Measurements from ENCODE around the gene GALC. TPM values are rescaled to one million over a fixed set of nuclear protein-coding genes. Genes with fewer than 3 reads are reported as not detected.

GALC gene
- total RNA-seq, 1 donor from 2014 or later, result 30.1 TPM

DNA sequence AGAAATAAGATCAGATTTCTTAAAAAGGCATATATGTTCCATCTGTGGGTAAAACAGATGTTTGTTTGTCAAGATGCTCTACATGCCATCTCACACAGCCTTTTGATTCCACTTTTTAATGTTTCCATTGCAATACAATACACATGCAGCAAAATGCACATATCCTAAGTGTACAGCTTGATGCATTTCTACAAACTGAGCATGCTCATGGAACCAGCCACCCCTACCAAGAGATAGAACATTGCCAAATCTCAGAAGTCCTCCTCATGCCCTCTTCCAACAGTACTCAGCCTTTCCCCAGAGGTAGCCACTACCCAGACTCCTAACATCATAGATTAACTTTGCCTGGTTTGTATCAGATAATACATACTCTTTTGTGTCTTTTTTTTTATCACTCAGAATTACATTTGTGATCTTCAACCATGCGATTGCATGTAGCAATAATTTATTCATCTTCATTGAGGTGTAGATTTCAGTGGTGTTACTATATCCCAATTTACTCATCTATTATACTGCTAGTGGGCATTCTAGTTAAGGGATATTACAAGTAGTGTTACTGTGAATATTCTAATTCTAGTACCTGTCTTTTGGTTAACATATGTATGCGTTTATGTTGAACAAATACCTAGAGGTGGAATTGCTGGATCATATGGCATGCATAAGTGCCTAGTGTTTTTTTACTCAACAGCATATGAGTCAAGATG is 15.2 kb upstream of the GALC start:
- no peak for DNase-seq (ENCODE audit: extremely low read depth, low read depth, low spot score)

DNA sequence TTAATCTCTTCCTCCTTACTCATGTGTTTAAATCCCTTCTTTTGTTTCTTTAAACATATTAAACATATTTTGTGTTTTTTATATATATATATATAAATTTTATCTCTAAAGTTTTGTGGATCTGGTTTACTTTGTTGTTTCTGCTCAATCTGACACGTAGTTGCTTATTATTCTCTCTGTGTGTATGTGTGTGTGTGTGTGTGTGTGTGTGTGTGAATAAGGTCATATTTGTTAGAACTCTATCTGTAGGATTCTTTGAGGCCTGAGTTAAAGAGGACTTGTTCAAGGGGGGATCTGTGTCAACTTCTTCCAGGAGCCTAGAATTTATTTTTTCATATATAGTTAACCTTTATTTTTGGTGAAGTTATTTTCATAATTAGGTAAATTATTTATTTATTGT is 14.6 kb upstream of the GALC start:
- no peak for DNase-seq (ENCODE audit: extremely low read depth, low read depth, low spot score)

DNA sequence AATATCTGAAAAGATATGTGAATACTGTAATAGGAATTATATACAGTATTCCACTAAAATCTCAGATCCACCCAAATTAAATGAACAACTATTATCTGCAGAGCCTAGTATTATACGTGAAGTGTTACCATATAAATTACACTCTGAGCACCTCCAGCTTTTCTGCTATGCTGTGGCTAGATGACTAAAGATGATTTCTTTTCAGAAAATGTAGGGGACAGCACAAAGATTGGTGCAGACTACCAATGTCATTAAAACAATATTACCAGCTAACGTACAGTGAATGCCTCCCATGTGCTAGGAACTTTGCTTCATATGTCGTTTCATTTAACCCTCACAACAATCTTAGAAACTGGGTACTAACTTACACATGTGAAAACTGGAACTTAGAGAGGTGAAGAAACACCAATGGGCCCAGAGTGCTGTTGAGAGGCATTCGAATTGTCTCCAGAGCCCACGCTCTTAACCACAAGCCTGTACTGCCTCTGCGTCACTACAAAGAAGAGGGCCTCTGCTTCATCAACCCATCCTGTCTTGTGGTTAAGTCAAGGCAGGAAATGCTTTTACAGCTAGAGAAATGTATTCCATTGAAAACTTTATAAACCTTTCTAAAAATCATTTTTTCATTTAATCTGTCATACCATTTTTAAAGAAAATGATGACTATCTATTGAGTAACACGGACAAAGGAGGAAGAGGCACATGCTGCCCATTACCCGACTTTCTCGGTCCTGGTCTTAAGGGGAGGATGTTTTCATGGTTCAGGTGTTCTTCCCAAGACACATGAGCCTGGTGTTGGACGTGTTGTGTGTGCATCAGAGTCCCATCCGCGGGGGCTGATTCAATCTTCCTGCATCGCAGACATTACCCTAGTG is 13.2 kb upstream of the GALC start:
- no peak for DNase-seq (ENCODE audit: extremely low read depth, low read depth, low spot score)

DNA sequence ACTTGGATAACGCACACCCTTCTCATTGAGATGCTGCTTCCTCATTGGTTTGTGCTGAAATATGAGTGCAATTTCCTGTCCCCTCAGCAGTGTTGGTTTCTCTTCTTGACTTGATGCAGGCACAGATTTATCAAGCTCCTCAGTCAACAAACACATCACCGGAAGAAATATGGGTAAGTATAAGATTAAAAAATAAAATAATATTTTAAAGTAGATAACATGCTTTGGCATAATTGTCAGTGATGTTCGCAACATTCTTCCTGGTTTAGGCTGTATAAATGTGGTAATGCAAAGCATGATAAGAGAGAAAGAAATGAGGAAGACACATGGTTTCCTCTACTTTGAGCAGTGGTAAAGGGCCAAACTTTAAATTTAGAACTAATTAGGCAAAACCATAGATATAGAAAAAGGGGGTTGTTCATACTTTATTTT is 12.1 kb upstream of the GALC start, which contains the start of gene GPR65:
Gene GPR65, plus strand, starts transcription at position 86 of the 432 bp plus-strand sequence. CDS start 5,713 bp downstream, outside the sequence.
- no peak for DNase-seq (ENCODE audit: extremely low read depth, low read depth, low spot score)

DNA sequence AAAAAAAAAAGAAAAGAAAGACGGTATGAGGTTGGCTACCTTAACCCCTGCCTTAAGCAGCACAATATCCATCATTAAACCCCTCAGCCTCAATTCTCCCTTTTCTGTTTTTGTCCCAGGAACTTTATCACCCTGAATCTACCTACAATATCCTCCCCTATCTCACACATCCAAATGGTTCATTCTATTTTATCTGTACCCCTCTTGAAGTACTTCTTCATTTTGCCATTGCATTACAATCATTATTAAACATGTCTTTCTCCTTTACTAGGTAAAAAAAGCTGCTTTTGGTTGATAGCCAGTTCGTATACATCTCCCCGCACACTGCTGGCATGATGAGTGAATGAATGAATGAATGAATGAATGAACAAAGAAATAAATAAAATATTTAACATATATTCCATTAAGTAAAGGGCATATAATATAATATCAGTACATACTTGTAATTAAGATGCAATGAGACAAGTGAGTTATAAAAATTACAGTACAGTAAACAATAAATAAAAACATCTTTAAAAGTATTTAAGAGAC is 11.6 kb upstream of the GALC start:
- no peak for DNase-seq (ENCODE audit: extremely low read depth, low read depth, low spot score)

DNA sequence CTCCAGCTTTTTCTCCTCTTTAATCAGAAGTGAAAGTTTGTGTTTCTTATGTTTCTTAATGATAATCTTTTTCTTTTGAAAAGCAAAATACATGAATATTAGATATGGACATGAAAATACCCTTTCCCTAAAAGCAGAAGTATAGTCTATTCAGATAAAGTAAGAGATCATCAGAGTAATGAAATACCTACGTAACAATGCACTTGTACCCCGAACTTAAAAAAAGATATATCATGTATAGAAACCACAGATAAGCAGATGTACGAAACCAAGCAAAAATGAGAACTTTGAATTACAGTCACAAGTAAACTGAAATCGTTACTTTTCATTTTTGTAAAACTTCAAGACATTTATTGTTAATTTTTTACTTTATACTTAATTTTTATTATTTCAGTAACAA is 10.4 kb upstream of the GALC start:
- no peak for DNase-seq (ENCODE audit: extremely low read depth, low read depth, low spot score)

DNA sequence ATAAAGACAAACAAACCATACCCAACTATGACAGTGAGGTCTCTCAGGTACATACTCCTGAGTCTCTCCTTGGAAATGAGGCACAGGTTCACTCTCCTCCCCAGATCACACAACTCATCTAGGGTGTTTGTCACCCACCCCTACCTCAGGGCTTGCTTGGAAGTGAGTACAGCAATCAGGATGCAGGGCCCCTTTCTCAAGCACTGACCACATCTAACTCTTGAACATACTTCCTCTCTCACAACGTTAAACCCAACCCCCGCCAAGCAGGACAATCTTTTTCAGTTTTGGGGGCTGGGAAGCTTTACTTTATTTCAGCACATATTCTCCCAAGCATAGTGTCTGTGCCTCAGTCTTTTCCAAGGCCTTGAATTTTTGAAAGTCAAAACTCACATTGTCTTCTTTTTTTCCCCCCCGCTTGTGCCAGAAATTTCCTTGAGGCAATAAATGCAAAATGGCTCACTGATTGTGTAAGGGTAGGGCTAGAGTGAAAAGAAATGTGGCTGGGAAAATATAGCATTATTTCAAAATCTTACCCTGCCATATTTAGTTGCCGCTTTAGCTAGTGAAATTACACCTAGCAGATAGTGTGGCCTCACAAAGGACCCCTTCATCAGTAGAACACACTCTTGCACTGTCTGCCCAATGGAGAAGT is 9.6 kb upstream of the GALC start:
- DNase-seq (ENCODE audit: extremely low read depth, low read depth, low spot score), result no peak

DNA sequence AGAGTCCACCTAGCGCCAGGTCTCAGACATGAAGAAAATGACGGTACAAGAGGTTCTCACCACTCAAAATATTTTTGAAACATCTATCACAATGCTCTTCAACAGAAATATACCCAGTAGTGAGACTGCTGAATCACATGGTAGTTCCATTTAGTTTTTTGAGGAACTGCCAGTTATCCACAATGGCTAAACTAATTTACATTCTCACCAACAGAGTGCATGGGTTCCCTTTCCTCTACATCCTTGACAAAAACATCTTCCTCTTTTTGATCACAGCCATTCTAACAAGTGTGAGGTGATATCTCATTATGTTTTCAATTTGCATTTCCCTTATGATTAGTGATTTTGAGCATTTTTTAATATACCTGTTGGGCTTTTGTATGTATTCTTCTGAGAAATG is 6.3 kb upstream of the GALC start:
- no peak for DNase-seq (ENCODE audit: extremely low read depth, low read depth, low spot score)

DNA sequence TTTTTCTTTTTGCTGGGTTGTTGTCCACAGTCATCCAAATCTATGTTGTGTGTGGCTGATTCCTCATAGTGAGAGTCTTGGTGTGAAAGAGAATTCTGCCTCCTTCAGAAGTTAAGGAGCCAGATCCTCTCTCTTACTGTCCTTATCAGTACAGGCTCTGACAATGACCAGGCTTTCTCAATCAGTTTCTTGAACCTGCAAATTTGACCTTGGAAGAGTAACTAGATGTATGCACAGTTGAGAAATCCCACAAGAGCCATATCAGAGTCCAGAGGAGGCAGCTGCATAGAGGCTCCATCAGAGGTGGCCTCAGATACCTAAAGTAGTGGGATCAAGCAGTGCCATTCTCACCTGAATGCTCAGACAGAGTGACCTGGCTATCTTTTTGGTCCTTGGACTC is 5.5 kb upstream of the GALC start:
- DNase-seq (ENCODE audit: extremely low read depth, low read depth, low spot score), result no peak

DNA sequence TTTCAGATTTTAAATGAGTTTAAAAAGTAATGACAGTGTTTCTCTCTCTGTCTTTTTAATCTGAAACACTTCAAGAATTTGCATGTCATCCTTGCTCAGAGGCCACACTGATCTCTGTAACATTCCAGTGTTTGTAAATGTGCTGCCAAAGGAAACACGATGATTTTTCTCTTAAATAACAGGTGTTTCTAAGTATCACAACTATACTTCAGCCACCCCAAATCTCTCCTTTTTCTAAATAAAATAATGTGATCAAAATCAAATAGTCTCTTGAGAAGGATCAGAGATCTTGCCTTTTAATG is 3.3 kb upstream of the GALC start:
- DNase-seq (ENCODE audit: extremely low read depth, low read depth, low spot score), result no peak

DNA sequence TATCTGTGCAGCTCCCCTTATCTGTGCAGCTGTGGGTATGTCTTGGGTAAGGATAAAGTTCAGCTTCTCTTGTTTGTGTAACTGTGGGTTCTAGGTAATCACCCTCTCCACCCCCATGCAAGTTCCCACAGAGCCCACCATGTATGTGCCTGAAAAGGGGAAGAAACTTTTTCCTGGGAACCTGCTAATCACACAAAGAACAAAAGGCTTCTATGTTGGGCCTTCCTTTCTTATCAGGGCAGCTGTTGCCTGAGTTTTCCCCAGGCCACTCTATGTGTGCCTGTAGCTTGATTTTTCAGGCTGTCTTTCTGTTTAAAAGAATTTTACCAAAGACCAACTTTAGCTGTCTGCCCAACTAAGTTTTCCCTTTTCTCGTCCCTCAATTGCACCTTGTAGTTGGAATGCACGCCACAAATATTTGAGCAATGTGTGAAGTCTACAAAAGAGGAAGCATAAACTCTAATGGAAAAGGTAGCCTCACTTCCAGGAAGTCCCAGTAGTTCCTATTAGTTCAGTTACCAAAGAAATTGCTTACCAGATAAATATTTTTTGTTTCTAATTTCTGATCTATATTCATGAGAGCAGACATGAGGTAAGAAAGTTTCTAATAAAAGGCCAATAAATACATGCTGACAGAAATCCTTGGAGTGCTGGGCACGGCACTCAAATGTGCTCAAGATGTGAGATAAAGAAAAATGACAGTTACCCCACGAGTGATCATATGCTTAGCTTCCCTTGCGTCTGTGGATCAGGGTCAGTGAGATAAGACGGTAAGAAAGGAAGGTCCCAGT is 2.7 kb upstream of the GALC start:
- DNase-seq (ENCODE audit: extremely low read depth, low read depth, low spot score), result no peak

DNA sequence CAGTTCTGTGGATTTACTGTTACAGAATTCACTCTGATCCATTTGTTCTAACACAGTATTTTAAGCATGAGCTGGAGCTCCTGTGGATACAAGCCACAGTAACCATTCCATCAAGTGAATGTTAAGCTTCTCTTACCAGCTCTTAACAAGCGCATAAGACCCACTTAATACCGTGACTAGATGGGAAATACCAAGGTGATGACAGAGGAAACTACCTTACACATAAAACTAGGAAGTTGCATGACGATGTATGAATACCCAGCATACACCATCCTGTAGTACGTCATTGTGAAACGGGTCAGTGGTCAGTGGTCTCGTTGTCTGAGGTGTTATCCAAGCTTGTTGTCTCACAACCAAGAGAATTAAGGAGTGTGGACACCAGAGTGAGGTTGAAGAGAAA is 2.0 kb upstream of the GALC start:
- no peak for DNase-seq (ENCODE audit: extremely low read depth, low read depth, low spot score)

DNA sequence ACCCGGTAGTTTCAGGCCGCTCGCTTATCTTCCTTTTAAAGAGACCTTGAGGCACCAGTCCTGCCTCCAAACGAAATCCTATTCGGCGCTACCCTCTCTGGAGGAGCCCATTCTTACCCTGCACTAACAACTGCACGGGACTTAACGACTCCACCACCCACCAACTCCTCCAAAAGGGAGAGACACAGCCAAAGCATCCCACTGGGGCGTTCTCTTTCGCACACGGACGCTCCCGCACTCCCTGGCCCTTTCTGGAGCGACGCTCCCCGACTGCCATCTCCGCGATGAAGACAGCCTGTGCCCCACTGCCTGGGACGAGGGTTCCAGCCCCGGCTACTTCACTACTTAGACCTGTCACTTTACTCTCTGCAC is 650 bp downstream of the GALC start:
- no peak for DNase-seq (ENCODE audit: extremely low read depth, low read depth, low spot score)

DNA sequence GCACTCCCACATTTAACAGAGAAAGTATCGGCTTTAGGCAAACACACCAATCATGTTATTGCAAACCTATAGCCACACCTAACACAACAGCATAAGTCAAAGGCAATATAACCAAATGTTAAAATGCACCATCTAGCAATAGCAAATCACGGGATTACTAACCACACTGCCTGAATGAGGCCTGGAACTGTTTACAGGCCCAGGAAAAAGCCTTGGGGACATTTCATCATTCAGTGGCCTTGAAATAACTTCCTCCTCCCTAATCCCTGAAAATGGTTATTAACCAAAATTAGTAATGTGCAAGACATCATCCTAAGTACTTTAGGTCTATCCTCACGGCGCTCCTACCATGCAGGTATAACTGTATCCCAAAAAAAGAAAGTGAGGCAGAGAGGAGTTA is 2.3 kb downstream of the GALC start:
- no peak for DNase-seq (ENCODE audit: extremely low read depth, low read depth, low spot score)

DNA sequence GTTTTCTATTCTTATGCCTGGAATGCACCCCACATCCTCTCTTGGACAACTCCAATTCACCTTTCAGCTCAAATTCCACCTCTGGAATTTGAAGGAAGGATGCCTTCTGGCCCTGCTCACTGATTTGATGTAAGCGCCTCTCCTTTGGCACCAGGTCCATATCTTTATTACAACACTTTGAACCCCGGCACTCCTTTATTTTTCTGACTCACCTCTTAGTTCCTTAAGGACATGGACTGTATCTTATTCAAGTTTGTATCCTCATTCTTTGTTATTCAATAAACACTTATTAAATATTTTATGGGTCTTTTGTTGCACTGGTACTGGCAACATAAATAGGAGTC is 3.1 kb downstream of the GALC start:
- no peak for DNase-seq (ENCODE audit: extremely low read depth, low read depth, low spot score)

DNA sequence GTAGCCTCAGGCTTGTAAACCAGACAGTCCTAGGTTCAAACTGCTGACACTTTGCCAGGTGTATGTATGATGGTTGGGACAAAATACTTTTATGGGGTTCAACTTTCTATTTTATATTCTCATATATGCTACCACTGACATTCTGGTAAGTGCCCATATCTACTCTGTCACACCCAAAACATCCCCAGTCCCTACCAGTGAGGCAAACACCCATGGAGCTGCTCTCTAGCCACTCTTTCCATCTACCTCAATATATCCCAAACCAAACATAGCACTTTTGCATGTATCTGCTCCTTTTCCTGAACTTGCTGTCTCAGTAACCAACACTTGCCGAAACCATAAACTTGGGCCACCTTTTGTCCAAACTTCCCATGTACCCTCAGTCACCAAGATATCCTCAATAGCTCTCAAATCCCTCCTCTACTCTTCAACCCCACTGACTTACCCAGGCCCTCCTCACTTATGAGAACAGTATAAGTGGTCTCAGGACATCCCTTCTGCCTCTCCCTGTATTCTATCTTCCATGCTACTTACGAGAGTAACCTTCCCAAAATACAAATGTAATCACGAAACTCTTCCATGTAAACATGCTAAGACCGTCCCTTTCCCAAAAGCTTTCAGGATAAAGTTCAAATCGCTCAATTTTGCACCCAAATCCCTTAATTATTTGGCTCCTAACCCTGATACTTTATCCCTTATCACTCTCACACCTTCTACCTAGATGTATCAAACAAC is 3.6 kb downstream of the GALC start:
- DNase-seq (ENCODE audit: extremely low read depth, low read depth, low spot score), result no peak

DNA sequence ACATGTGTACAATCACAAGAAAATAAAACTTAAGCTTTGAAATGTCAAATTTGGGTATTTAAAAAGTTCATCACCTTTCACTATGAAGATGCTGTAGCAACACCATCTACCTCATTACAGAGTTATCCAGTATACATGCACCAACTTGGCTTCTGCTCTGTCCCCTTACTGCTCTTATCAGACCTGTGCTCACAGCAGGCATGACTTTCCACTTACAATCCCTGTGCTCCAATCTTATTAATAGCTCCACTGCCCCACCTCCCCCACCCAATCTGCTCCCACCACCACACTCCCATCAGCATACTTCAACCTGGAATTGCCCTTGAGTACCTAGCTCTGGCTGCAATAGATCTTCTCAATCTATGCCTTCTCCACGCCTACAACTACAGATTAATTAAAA is 13.3 kb downstream of the GALC start:
- no peak for DNase-seq (ENCODE audit: extremely low read depth, low read depth, low spot score)

DNA sequence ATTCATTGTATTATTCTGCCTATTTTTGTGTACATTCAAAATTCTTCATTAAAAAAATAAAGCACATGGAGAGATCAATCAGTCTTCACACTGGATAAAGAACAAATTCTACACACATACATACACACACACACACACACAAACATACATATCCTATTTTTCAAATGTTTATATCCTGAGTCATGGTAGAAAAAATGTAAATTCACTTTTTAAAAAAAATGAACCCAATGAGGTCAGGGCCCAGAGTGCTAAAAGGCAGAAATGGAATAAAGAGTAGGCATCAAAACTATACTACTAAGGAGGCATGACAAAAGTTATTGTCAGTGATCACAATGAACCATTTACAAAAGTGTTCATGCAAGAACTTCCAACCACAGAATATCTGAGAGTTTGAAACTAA is 17.3 kb downstream of the GALC start:
- DNase-seq (ENCODE audit: extremely low read depth, low read depth, low spot score), result no peak

DNA sequence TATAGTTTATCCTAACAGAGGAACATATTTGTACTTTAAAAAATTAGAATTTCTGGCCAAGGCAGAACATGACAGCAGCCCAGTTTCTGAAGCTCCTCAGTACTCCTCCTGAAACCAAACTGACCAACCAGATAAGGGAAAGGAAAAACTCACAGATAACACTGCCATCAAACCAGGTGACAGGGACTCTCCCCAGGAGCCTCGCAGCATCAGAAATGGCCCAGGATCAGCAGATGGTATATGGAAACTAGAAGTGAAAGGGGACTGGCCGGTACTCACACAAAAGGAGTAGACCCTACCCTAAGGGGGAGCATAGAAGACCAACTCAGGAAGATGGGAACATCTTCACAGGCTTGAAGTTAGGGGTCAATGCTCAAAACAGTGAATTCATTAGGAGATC is 22.0 kb downstream of the GALC start:
- DNase-seq (ENCODE audit: extremely low read depth, low read depth, low spot score), result no peak

DNA sequence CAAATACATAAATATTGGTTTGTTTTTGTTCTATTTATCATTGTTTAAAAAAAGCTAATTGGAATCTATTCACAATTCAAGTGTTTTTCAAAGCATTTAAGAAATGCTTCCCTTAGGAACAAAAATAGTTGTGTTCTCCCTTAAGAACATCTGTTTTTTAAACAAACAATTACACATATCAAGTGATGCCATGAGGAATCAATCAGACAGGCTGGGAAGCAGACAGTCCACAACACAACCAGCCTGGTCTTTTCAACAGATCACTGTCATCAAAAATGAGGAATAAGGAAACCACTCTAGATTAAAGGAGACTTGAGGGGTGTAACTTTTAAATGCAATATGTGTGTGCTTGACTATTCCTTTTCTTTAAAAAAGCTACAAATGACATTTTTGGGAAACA is 25.5 kb downstream of the GALC start:
- DNase-seq (ENCODE audit: extremely low read depth, low read depth, low spot score), result no peak
